ENCODE measurements around the gene MUSTN1. TPM values are rescaled to one million over a fixed set of nuclear protein-coding genes. Genes with fewer than 3 reads are reported as not detected.

Gene MUSTN1
- total RNA-seq, 1 donor from 2014 or later = 2.0 TPM

- Mint-ChIP-seq H3K27ac (ENCODE audit: unreplicated experiment) (no peak overlapping the region), H3K9me3 (ENCODE audit: unreplicated experiment) (no peaks in the 10 kb centered on the region), H3K36me3 (ENCODE audit: unreplicated experiment) (no peaks in the 10 kb centered on the region), H3K4me1 (ENCODE audit: unreplicated experiment) (peaks cover 10% of the 10 kb centered on the region), H3K27me3 (ENCODE audit: unreplicated experiment) (no peaks in the 10 kb centered on the region), H3K4me3 (ENCODE audit: unreplicated experiment) (no peak overlapping the region)
- TF ChIP-seq, protein P1, sequence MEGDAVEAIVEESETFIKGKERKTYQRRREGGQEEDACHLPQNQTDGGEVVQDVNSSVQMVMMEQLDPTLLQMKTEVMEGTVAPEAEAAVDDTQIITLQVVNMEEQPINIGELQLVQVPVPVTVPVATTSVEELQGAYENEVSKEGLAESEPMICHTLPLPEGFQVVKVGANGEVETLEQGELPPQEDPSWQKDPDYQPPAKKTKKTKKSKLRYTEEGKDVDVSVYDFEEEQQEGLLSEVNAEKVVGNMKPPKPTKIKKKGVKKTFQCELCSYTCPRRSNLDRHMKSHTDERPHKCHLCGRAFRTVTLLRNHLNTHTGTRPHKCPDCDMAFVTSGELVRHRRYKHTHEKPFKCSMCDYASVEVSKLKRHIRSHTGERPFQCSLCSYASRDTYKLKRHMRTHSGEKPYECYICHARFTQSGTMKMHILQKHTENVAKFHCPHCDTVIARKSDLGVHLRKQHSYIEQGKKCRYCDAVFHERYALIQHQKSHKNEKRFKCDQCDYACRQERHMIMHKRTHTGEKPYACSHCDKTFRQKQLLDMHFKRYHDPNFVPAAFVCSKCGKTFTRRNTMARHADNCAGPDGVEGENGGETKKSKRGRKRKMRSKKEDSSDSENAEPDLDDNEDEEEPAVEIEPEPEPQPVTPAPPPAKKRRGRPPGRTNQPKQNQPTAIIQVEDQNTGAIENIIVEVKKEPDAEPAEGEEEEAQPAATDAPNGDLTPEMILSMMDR (IDR thresholded peaks at IDR 0.05) = no peak
- DNase-seq (ENCODE audit: extremely low spot score, unreplicated experiment) = no peak
Observed at GRCh38 chr3:52791366-52791765, 43.5 kb downstream of the MUSTN1 start.

DNA sequence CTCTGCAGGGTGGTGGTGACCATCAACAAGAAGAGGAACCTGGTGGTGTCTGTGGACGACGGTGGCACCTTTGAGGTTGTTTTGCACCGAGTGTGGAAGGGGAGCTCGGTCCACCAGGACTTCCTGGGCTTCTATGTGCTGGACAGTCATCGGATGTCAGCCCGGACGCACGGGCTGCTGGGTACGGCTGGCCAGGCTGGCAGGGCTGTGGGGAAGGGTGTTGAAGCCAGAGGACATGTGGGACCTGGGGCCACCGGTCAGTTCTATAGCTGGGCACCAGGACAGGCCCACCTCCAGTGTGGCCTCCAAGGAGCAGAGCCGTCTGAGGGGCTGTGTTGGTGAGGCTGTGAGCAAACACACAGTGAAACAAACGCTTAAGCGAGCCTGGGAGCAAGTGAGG is 44.1 kb downstream of the MUSTN1 start:
- H3K36me3 Mint-ChIP-seq (ENCODE audit: unreplicated experiment) = no peaks in the 10 kb centered on the region
- TF ChIP-seq, protein P1 (IDR thresholded peaks at IDR 0.05) = no peak
- no peak overlapping the region for H3K4me3 Mint-ChIP-seq (ENCODE audit: unreplicated experiment)
- no peak for DNase-seq (ENCODE audit: extremely low spot score, unreplicated experiment)
- peaks cover 10% of the 10 kb centered on the region for H3K4me1 Mint-ChIP-seq (ENCODE audit: unreplicated experiment)
- H3K9me3 Mint-ChIP-seq (ENCODE audit: unreplicated experiment) = no peaks in the 10 kb centered on the region
- no peaks in the 10 kb centered on the region for H3K27me3 Mint-ChIP-seq (ENCODE audit: unreplicated experiment)
- no peak overlapping the region for H3K27ac Mint-ChIP-seq (ENCODE audit: unreplicated experiment)

GRCh38 chr3:52790337-52790736 is 44.5 kb downstream of the MUSTN1 start:
- Mint-ChIP-seq H3K27ac (ENCODE audit: unreplicated experiment) (no peak overlapping the region), H3K27me3 (ENCODE audit: unreplicated experiment) (no peaks in the 10 kb centered on the region)

GRCh38 chr3:52789746-52790040 is 45.1 kb downstream of the MUSTN1 start:
- no peaks in the 10 kb centered on the region for H3K9me3 Mint-ChIP-seq (ENCODE audit: unreplicated experiment)
- no peaks in the 10 kb centered on the region for H3K27me3 Mint-ChIP-seq (ENCODE audit: unreplicated experiment)
- DNase-seq (ENCODE audit: extremely low spot score, unreplicated experiment) = no peak
- peaks cover 8% of the 10 kb centered on the region for H3K4me1 Mint-ChIP-seq (ENCODE audit: unreplicated experiment)
- H3K27ac Mint-ChIP-seq (ENCODE audit: unreplicated experiment) = no peak overlapping the region
- TF ChIP-seq, protein P1 (IDR thresholded peaks at IDR 0.05) = no peak
- no peak overlapping the region for H3K4me3 Mint-ChIP-seq (ENCODE audit: unreplicated experiment)
- H3K36me3 Mint-ChIP-seq (ENCODE audit: unreplicated experiment) = no peaks in the 10 kb centered on the region

More at GRCh38 chr3:52790337-52790736, 44.5 kb downstream of the MUSTN1 start:
- TF ChIP-seq, protein P1 (IDR thresholded peaks at IDR 0.05) = no peak
- no peaks in the 10 kb centered on the region for H3K36me3 Mint-ChIP-seq (ENCODE audit: unreplicated experiment)
- DNase-seq (ENCODE audit: extremely low spot score, unreplicated experiment) = no peak
- no peaks in the 10 kb centered on the region for H3K9me3 Mint-ChIP-seq (ENCODE audit: unreplicated experiment)
- peaks cover 10% of the 10 kb centered on the region for H3K4me1 Mint-ChIP-seq (ENCODE audit: unreplicated experiment)
- no peak overlapping the region for H3K4me3 Mint-ChIP-seq (ENCODE audit: unreplicated experiment)

- Mint-ChIP-seq H3K4me1 (ENCODE audit: unreplicated experiment) (peaks cover 3% of the 10 kb centered on the region), H3K4me3 (ENCODE audit: unreplicated experiment) (no peak overlapping the region), H3K36me3 (ENCODE audit: unreplicated experiment) (no peaks in the 10 kb centered on the region), H3K27ac (ENCODE audit: unreplicated experiment) (no peak overlapping the region), H3K9me3 (ENCODE audit: unreplicated experiment) (no peaks in the 10 kb centered on the region), H3K27me3 (ENCODE audit: unreplicated experiment) (no peaks in the 10 kb centered on the region)
- TF ChIP-seq, protein P1 (IDR thresholded peaks at IDR 0.05) = no peak
- DNase-seq (ENCODE audit: extremely low spot score, unreplicated experiment) = no peak
Observed at GRCh38 chr3:52788890-52789745, 45.7 kb downstream of the MUSTN1 start.

Measured in osteocyte (in vitro differentiated cells).